ENCODE results near the gene MED27. TPM values are rescaled to one million over a fixed set of nuclear protein-coding genes. Genes with fewer than 3 reads are reported as not detected.

Gene MED27
- total and polyA plus RNA-seq, 8 donors = 3.2 to 11.7 (median 5.8) TPM

- intact Hi-C loops (cut with DNase I) = no loop called here
- Histone ChIP-seq H3K27me3 (no peaks in the 10 kb centered on the region), H3K27ac (no peak overlapping the region), H3K4me1 (no peaks in the 10 kb centered on the region), H3K4me3 (no peak overlapping the region), H3K36me3 (no peaks in the 10 kb centered on the region), H3K9me3 (no peaks in the 10 kb centered on the region)
- FAIRE-seq (no peak), ATAC-seq (no peak), DNase-seq (no peak)
- WGBS, 2 donors = 71 to 77% methylated on average over 7 of the region's 7 CpGs
- TF ChIP-seq, protein P1, sequence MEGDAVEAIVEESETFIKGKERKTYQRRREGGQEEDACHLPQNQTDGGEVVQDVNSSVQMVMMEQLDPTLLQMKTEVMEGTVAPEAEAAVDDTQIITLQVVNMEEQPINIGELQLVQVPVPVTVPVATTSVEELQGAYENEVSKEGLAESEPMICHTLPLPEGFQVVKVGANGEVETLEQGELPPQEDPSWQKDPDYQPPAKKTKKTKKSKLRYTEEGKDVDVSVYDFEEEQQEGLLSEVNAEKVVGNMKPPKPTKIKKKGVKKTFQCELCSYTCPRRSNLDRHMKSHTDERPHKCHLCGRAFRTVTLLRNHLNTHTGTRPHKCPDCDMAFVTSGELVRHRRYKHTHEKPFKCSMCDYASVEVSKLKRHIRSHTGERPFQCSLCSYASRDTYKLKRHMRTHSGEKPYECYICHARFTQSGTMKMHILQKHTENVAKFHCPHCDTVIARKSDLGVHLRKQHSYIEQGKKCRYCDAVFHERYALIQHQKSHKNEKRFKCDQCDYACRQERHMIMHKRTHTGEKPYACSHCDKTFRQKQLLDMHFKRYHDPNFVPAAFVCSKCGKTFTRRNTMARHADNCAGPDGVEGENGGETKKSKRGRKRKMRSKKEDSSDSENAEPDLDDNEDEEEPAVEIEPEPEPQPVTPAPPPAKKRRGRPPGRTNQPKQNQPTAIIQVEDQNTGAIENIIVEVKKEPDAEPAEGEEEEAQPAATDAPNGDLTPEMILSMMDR (IDR thresholded peaks at IDR 0.05) = no peak
Measured at GRCh38 chr9:131818089-131818488, 261.6 kb downstream of the MED27 start.

- Histone ChIP-seq H3K36me3 (no peaks in the 10 kb centered on the region), H3K27me3 (no peaks in the 10 kb centered on the region), H3K4me3 (no peak overlapping the region), H3K9me3 (no peaks in the 10 kb centered on the region), H3K4me1 (no peaks in the 10 kb centered on the region), H3K27ac (no peak overlapping the region)
- WGBS, 2 donors = 27 to 32% methylated on average over 9 of the region's 9 CpGs
- FAIRE-seq (no peak), DNase-seq (no peak), ATAC-seq (no peak)
- intact Hi-C loops (cut with DNase I) = no loop called here
- TF ChIP-seq, protein P1 (IDR thresholded peaks at IDR 0.05) = no peak
Measured at GRCh38 chr9:131817627-131818026, 262.0 kb downstream of the MED27 start.

DNA sequence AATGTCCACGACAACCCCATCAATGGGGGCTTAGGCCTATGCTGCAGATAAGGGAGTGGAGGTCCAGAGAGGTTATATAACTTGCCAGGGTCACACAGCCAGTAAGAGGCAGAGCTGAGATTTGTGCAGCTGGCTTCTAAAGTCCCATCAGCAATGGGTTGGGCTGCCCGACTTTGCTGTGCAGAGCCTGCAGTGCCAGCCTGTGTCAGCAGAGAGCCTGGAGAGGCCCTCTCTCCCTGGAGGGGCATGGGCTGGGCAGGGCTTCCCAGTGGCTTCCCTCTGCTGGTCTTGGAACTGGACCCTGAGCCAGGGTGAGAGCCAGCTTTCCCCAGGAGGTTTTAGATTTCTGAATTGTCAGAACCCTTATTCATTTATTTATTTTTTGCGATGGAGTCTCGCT is 262.6 kb downstream of the MED27 start:
- no peaks in the 10 kb centered on the region for H3K9me3 ChIP-seq
- TF ChIP-seq, protein P1 (IDR thresholded peaks at IDR 0.05) = no peak
- H3K4me3 ChIP-seq = no peak overlapping the region
- ATAC-seq = no peak
- H3K36me3 ChIP-seq = no peaks in the 10 kb centered on the region
- no peak overlapping the region for H3K27ac ChIP-seq
- FAIRE-seq = no peak
- no peaks in the 10 kb centered on the region for H3K4me1 ChIP-seq
- no peak for DNase-seq
- intact Hi-C loops (cut with DNase I) = no loop called here
- 77% methylated on average over 4 of the region's 4 CpGs for WGBS, 2 donors
- H3K27me3 ChIP-seq = no peaks in the 10 kb centered on the region

GRCh38 chr9:131815970-131816873 is 263.4 kb downstream of the MED27 start:
- ATAC-seq (no peak), DNase-seq (no peak), FAIRE-seq (no peak)
- Histone ChIP-seq H3K4me1 (no peaks in the 10 kb centered on the region), H3K4me3 (no peak overlapping the region), H3K27ac (no peak overlapping the region), H3K36me3 (no peaks in the 10 kb centered on the region), H3K9me3 (no peaks in the 10 kb centered on the region), H3K27me3 (no peaks in the 10 kb centered on the region)
- 39 to 45% methylated on average over 19 of the region's 19 CpGs for WGBS, 2 donors
- intact Hi-C loops (cut with DNase I) = no loop called here
- TF ChIP-seq, protein P1 (IDR thresholded peaks at IDR 0.05) = no peak

DNA sequence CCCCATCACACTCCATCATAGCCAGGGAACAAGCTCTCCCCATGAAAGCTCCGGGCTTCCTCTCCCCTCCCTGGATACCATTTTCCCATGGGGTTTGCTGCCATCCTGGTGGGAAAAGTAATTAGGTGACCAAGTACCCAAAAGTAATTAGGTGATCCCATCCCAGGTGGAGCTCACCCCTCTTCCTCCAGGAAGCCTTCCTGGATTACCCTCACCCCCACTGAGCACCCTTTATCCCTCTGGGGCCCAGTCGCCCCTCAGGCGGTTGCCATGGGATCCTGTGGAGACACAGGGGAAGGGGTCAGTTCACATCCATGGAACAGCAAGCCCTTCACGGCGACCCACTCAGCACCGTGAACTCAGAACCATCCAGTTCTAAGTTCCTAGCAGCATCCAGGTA is 265.0 kb downstream of the MED27 start:
- no peaks in the 10 kb centered on the region for H3K4me1 ChIP-seq
- H3K27me3 ChIP-seq = no peaks in the 10 kb centered on the region
- no peaks in the 10 kb centered on the region for H3K36me3 ChIP-seq
- H3K27ac ChIP-seq = no peak overlapping the region
- FAIRE-seq (no peak), ATAC-seq (no peak), DNase-seq (no peak)
- TF ChIP-seq, protein P1 (IDR thresholded peaks at IDR 0.05) = no peak
- intact Hi-C loops (cut with DNase I) = no loop called here
- 71 to 88% methylated on average over 6 of the region's 6 CpGs for WGBS, 2 donors
- no peaks in the 10 kb centered on the region for H3K9me3 ChIP-seq
- H3K4me3 ChIP-seq = no peak overlapping the region

Measured in pancreas (tissue), 10 donors.